ENCODE data around the gene MAP2K2. TPM values are rescaled to one million over a fixed set of nuclear protein-coding genes. Genes with fewer than 3 reads are reported as not detected.

MAP2K2 gene
- total RNA-seq, 2 experiments from 2014 or later: 186 to 202 TPM

DNA sequence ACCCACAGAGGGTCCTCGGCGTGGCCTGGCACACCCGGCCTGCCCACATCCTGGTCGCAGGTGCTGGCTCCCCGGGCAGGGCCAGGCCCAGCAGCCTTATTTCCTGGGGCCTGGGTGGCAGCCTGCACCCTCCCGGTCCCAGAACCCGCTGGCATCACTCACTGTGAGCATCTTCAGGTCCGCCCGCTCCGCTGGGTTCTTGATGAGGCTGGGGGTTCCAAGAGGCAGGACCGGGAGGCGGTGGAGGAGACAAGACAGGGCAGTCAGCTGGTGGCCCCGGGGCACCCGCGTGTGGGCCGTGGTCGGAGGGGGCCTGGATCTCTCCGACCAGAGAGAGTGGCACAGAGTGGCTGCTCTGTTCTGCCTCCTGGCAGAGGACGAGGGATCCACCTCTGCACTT, 29.6 kb downstream of the MAP2K2 start:
- Mint-ChIP-seq H3K9me3 (no peaks in the 10 kb centered on the region), H3K4me1 (peaks cover 18% of the 10 kb centered on the region), H3K36me3 (ENCODE audit: low read depth) (peaks cover 25% of the 10 kb centered on the region), H3K27ac (no peak overlapping the region), H3K4me3 (no peak overlapping the region), H3K27me3 (no peaks in the 10 kb centered on the region)
- no peak for DNase-seq
- ChIA-PET POLR2A (interaction anchor here (0.8 to 3.2 kb wide), 4 partner anchors 8 to 27 kb away, joined by 3 to 21 read pairs (median 4); no protein-coding TSS in a partner anchor), CTCF (no interaction called here)

DNA sequence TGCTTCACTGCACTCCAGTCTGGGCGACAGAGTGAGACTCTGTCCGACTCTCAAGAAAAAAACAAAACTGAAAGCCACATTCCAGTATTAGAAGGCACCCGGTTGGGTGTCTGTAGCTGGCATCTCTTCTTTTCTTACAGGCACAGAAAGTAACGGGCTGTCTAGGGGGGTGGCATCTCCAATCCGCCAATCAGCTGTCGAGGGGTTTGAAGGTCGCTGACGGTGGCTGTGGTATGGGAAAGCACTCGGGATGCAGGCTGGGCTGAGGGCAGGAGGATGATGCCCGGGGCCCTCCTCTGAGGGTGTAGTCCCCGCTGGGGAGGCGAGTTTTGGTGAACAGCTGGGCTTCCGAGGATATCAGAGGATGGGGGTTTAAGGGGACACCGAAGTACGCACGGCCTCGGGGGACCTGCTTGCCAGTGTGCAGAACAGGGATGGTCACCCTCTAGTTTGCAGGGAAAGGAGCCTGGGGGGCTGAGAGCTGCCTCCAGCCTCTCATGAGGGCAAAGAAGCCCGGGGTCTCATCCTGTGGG, 30.2 kb downstream of the MAP2K2 start:
- peak overlapping the region; percentile 47 for H3K27ac Mint-ChIP-seq
- H3K4me1 Mint-ChIP-seq: peaks cover 24% of the 10 kb centered on the region
- ChIA-PET POLR2A (interaction anchor here (0.8 to 3.2 kb wide), 5 partner anchors 8 to 27 kb away, joined by 3 to 21 read pairs (median 5); no protein-coding TSS in a partner anchor), CTCF (no interaction called here)
- no peaks in the 10 kb centered on the region for H3K9me3 Mint-ChIP-seq
- H3K27me3 Mint-ChIP-seq: no peaks in the 10 kb centered on the region
- no peak for DNase-seq
- peaks cover 26% of the 10 kb centered on the region for H3K36me3 Mint-ChIP-seq (ENCODE audit: low read depth)
- no peak overlapping the region for H3K4me3 Mint-ChIP-seq

DNA sequence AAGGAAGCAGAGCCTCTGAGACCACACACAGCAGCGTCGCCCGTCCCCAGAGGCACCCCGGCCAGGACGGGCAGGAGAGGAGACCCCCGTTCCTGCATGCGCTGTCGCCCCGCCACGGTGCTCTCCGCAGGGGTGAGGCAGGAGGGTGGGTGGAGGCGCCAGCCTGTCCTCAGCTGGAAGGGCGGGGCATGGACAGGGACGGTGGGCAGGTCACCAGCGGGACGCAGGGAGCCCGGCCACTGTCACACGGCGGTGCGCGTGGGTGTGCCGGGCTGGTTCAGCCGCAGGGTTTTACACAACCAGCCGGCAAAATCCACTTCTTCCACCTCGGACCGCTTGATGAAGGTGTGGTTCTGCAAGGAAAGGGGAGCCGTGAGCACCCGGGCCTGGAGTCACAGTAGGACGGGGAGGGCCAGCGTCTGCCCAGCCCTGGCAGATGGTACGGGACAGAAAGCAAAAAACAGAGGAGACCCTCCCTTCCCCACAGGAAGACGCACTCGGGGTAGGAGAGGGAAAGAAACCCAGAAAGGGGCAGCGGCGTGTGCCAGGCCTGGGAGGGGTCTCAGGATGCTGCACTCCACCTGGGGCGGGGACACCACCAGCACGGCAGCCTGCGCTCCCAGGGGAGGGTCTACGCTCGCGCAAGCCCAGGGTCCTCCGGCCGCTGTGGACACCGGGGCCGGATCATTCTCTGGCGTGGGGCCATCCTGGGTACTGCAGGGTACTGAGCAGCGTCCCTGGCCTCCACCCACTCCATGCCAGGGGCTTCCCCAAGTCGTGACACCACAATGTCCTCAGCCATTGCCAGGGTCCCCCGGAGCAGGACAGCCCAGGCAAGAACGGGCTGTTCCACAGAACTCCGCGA, 33.3 kb downstream of the MAP2K2 start:
- POLR2A ChIA-PET: interaction anchor here (1.2 to 3.0 kb wide), 9 partner anchors 9 to 83 kb away, joined by 3 to 49 read pairs (median 7); partner anchors contain the start of genes PIAS4 and ZBTB7A
- Mint-ChIP-seq H3K36me3 (ENCODE audit: low read depth) (peaks cover 24% of the 10 kb centered on the region), H3K9me3 (no peaks in the 10 kb centered on the region), H3K4me3 (peak overlapping the region; percentile 30), H3K4me1 (peaks cover 52% of the 10 kb centered on the region), H3K27me3 (no peaks in the 10 kb centered on the region), H3K27ac (peak overlapping the region; percentile 98)
- CTCF ChIA-PET: interaction anchor here (0.8 kb wide), 1 partner anchor 9 kb away, joined by 4 read pairs; no protein-coding TSS in a partner anchor
- DNase-seq: no peak

DNA sequence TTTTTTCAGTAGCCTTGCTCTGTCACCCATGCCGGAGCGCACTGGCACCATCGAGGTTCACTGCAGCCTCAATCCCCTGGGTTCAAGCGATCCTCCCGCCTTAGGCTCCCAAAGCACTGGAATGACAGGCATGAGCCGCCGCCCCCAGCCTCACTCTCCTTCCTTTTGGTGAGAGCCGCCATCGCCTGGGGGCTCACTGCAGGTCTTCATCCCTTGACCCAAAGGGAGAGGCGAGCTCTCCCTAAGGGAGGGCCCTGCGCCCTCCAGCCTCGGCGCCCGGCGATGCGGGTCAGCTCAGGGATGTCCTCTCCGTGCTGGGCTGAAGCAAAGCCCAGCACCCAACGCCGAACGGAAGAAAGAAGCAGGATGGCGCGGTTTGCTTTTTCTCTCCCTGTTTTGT, 34.0 kb downstream of the MAP2K2 start:
- H3K9me3 Mint-ChIP-seq: no peaks in the 10 kb centered on the region
- no peaks in the 10 kb centered on the region for H3K27me3 Mint-ChIP-seq
- CTCF ChIA-PET: interaction anchor here (0.7 to 3.7 kb wide), 2 partner anchors 14 to 51 kb away, joined by 3 to 24 read pairs; no protein-coding TSS in a partner anchor
- H3K36me3 Mint-ChIP-seq (ENCODE audit: low read depth): peaks cover 24% of the 10 kb centered on the region
- peak overlapping the region; percentile 98 for H3K27ac Mint-ChIP-seq
- no peak for DNase-seq
- POLR2A ChIA-PET: interaction anchor here (1.0 to 3.0 kb wide), 13 partner anchors 9 to 125 kb away, joined by 3 to 49 read pairs (median 5); partner anchors contain the start of genes CREB3L3, PIAS4 and ZBTB7A
- peaks cover 54% of the 10 kb centered on the region for H3K4me1 Mint-ChIP-seq
- H3K4me3 Mint-ChIP-seq: peak overlapping the region; percentile 68

DNA sequence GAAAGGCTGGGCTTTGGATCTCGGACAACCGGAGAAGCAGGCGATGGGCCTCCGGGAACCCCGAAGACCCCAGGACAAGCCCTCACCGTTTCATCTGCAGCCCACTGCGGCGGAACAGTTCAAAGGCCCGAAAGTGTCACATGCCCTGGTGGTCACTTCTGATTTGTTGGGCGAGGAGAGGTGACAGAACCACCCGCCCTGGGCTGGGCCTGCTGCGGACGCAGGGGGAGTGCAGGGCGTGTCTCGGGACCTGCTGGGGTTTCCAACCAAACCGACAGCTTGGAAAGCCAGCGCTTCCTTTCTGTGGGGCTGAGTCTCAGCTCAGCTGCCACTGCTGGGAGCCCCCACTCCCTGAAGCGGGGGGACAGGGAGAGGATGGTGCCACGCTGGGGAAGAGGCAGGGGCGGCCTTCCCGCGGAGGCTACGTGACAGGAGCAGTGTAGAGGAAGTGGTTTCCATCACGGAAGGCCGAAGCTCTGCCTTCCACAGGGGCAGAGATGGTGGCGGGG, 34.5 kb downstream of the MAP2K2 start:
- Mint-ChIP-seq H3K9me3 (no peaks in the 10 kb centered on the region), H3K36me3 (ENCODE audit: low read depth) (peaks cover 24% of the 10 kb centered on the region), H3K27ac (peak overlapping the region; percentile 98), H3K4me3 (peak overlapping the region; percentile 68), H3K27me3 (no peaks in the 10 kb centered on the region), H3K4me1 (peaks cover 59% of the 10 kb centered on the region)
- peak; percentile 81 for DNase-seq
- CTCF ChIA-PET: interaction anchor here (0.7 to 3.7 kb wide), 7 partner anchors 15 to 1571 kb away, joined by 3 to 24 read pairs (median 4); no protein-coding TSS in a partner anchor
- POLR2A ChIA-PET: interaction anchor here (0.6 to 3.0 kb wide), 19 partner anchors 10 to 125 kb away, joined by 3 to 49 read pairs (median 5); partner anchors contain the start of genes CREB3L3, EEF2, PIAS4 and ZBTB7A

DNA sequence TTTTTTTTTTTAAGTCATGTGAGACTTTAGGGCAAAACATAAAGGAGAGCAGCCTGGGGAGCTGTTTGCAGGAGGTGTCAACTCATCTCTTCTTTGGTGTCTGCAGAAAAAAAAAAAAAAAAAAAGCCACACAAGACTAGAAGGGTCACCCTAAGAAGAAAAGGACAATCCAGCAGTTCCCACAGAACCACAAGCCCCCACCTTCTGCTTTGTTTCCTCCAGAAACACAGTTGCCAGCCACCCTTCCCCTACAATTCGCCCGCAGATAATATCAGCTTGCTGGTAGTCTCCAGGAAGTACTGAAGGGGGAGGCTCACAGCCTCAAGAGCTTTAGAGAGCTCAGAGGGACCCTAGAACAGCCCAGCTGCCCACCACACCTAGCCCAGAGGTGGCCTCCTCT, 34.9 kb downstream of the MAP2K2 start:
- DNase-seq: peak; percentile 85
- Mint-ChIP-seq H3K36me3 (ENCODE audit: low read depth) (peaks cover 24% of the 10 kb centered on the region), H3K4me3 (peak overlapping the region; percentile 68), H3K27ac (peak overlapping the region; percentile 98), H3K27me3 (no peaks in the 10 kb centered on the region), H3K4me1 (peaks cover 62% of the 10 kb centered on the region), H3K9me3 (no peaks in the 10 kb centered on the region)
- POLR2A ChIA-PET: interaction anchor here (0.6 to 3.0 kb wide), 21 partner anchors 9 to 126 kb away, joined by 3 to 49 read pairs (median 4); partner anchors contain the start of genes CREB3L3, EEF2, PIAS4 and ZBTB7A
- CTCF ChIA-PET: interaction anchor here (0.7 to 3.7 kb wide), 6 partner anchors 26 to 1572 kb away, joined by 3 to 24 read pairs (median 4); no protein-coding TSS in a partner anchor

DNA sequence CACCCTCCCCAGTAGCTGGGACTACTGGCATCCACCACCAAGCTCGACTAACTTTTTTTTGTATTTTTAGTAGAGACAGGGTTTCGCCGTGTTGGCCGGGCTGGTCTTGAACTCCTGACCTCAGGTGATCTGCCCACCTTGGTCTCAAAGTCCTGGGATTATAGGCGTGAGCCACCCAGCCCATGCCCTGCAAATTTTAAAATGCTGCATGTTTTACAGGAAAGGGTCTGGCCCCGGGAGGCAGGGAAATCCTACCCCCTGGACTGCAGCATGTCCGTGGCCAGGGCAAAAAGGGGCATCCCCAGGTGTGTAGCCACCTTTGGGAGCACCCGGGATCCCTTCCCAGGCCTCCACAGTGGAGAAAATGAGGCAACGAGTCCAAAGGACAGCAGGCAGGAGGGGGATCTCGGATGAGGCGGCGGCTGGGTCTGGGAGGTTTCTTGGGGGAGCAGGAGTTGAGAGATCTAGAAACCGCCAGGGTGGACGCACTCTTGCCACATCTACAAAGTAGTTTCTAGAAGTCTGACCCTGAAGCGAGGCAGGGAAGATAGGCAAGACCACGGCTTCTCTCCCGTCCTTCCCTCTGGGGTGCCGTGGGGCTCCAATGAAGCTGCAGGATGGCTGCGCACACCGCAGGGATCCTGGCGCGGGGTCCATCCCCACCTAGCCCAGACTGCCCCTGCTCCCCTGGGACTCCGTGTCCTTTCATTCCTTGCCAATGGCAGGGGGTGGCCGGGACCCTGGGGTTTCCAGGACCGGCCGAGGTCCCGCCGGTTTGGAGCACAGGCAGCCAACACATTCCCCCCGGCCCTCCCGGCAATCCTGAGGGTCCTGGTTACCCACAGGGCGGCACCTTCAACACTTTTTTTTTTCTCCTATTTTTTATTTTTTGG, 35.9 kb downstream of the MAP2K2 start:
- Mint-ChIP-seq H3K27me3 (no peaks in the 10 kb centered on the region), H3K9me3 (no peaks in the 10 kb centered on the region), H3K4me1 (peaks cover 64% of the 10 kb centered on the region), H3K36me3 (ENCODE audit: low read depth) (peaks cover 17% of the 10 kb centered on the region), H3K27ac (peak overlapping the region; percentile 98), H3K4me3 (peak overlapping the region; percentile 68)
- CTCF ChIA-PET: interaction anchor here (1.2 to 3.7 kb wide), 3 partner anchors 53 to 100 kb away, joined by 4 to 24 read pairs (median 10); no protein-coding TSS in a partner anchor
- POLR2A ChIA-PET: interaction anchor here (0.8 to 3.0 kb wide), 10 partner anchors 10 to 66 kb away, joined by 3 to 49 read pairs (median 8); partner anchors contain the start of gene ZBTB7A
- DNase-seq: no peak

DNA sequence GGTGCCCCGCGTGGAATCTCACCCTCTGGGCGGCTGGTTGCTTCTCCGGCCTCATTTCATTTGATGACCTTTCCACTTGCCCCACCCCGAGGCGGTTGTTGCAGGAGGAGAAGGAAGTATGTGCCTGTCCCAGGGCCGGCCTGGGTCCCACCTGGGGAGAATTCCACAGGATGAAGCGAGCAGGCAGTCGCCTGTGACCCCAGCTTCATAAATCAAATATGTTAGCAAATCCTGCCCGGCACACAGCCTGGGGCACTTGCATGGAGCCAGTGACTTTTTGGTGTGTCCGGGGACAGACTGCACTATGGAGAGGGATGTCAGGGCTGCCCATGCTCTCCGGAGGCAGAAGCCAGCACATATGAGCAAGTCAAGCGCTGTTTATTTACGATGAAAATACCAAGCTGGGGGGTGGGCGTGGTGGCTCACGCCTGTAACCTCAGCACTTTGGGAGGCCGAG, 37.5 kb downstream of the MAP2K2 start:
- H3K27ac Mint-ChIP-seq: peak overlapping the region; percentile 73
- H3K27me3 Mint-ChIP-seq: no peaks in the 10 kb centered on the region
- peaks cover 16% of the 10 kb centered on the region for H3K36me3 Mint-ChIP-seq (ENCODE audit: low read depth)
- H3K4me3 Mint-ChIP-seq: no peak overlapping the region
- no peak for DNase-seq
- POLR2A ChIA-PET: interaction anchor here (0.8 to 1.5 kb wide), 5 partner anchors 9 to 20 kb away, joined by 3 to 5 read pairs (median 3); no protein-coding TSS in a partner anchor
- CTCF ChIA-PET: interaction anchor here (3.7 kb wide), 1 partner anchor 54 kb away, joined by 24 read pairs; no protein-coding TSS in a partner anchor
- H3K9me3 Mint-ChIP-seq: no peaks in the 10 kb centered on the region
- H3K4me1 Mint-ChIP-seq: peaks cover 71% of the 10 kb centered on the region

DNA sequence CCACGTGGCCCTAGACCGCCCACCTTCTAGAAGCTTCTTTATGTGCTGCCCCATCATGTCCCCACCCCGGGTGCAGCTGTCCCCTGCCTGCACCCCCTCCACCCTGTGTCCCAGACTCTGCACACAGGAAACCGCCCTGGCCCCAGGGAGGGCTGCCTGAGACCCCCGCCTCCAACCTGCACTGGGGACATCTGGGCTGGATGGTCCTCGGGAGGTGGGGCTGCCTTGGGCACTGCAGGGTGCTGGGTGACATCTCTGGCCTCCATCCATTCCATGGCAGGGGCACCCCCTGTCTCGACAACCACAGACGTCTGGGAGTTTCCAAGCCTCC, 39.4 kb downstream of the MAP2K2 start:
- H3K36me3 Mint-ChIP-seq (ENCODE audit: low read depth): peaks cover 12% of the 10 kb centered on the region
- CTCF ChIA-PET: interaction anchor here (0.8 kb wide), 1 partner anchor 97 kb away, joined by 3 read pairs; no protein-coding TSS in a partner anchor
- peaks cover 63% of the 10 kb centered on the region for H3K4me1 Mint-ChIP-seq
- no peaks in the 10 kb centered on the region for H3K27me3 Mint-ChIP-seq
- H3K27ac Mint-ChIP-seq: peak overlapping the region; percentile 77
- POLR2A ChIA-PET: interaction anchor here (1.0 to 1.5 kb wide), 3 partner anchors 9 to 30 kb away, joined by 4 to 6 read pairs (median 5); no protein-coding TSS in a partner anchor
- H3K9me3 Mint-ChIP-seq: no peaks in the 10 kb centered on the region
- DNase-seq: no peak
- peak overlapping the region; percentile 66 for H3K4me3 Mint-ChIP-seq

DNA sequence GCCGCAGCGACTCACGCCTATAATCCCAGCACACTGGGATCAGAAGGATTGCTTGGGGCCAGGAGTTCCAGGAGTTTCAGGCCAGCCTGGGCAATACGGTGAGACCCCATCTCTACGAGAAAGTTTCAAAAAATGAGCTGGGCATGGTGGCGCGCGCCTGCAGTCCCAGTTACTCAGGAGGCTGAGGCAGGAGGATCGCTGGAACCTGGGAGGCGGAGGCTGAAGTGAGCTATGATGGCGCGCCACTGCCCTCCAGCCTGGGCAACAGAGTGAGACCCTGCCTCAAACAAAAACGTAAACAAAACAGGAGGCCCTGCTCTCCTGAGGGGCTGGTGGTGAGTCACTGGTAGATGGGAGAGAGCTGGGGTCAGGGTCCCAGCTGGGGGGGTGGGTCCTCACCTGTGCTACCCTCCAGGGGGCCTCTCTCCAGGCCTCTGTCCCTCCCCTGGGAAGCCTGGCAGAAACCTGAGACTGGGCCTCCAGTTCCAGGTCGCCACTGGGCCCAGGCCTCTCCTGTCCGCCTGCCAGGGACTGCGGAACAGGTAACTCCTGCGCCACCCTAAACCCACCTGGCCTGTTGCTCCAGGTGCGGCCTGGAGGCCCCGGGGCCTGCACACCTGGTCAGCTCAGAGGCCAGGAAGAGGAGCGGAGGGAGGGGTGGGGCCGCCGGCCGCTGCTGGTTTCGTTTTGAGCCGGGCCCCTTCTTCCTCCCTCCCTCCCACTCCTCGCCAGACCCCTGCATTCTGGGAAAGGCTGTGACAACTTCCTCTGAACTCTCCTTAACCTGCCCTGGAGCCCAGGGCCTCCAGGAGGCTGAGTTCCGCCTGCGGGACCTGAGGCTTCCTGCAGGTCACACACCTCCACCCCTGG, 40.0 kb downstream of the MAP2K2 start:
- Mint-ChIP-seq H3K4me1 (peaks cover 62% of the 10 kb centered on the region), H3K36me3 (ENCODE audit: low read depth) (peaks cover 8% of the 10 kb centered on the region), H3K27me3 (no peaks in the 10 kb centered on the region), H3K27ac (peak overlapping the region; percentile 77), H3K9me3 (no peaks in the 10 kb centered on the region), H3K4me3 (peak overlapping the region; percentile 66)
- peak; percentile 75 for DNase-seq
- ChIA-PET POLR2A (interaction anchor here (0.9 to 1.5 kb wide), 4 partner anchors 9 to 98 kb away, joined by 3 to 6 read pairs (median 4); no protein-coding TSS in a partner anchor), CTCF (interaction anchor here (0.8 kb wide), 1 partner anchor 96 kb away, joined by 3 read pairs; no protein-coding TSS in a partner anchor)

DNA sequence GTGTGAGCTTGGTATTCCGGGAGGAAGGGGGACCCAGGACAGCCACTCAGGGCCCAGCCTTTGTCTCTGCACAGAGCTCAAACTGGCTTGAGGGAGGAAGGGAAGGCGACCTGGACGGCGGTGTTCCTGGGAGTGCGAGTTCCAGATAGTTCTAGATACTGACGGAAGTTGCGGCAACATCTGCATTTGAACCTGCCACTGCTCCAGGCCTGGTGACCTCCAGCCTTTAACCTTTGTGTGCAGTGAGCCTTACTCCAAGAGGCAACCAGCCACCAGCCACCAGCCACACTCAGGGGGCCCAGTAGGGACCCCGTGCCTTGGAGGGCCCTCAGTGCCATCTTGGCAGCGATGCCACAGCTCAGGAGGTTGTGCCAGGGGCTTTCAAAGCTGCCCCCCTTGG, 41.8 kb downstream of the MAP2K2 start:
- Mint-ChIP-seq H3K4me3 (no peak overlapping the region), H3K27ac (no peak overlapping the region), H3K4me1 (peaks cover 60% of the 10 kb centered on the region), H3K9me3 (no peaks in the 10 kb centered on the region), H3K36me3 (ENCODE audit: low read depth) (peaks cover 2% of the 10 kb centered on the region), H3K27me3 (no peaks in the 10 kb centered on the region)
- POLR2A ChIA-PET: no interaction called here
- CTCF ChIA-PET: interaction anchor here (0.6 kb wide), 2 partner anchors 113 to 300 kb away, joined by 4 to 5 read pairs; no protein-coding TSS in a partner anchor
- no peak for DNase-seq

All from activated CD4-positive, alpha-beta memory T cell treated with anti-CD3 and anti-CD28 coated beads, Interleukin-2, amount 10 ng/mL, durations not matched to agents 7 days and 5 days (primary cell).